ENCODE measurements around the gene FASTK.

- TF ChIP-seq POLR2AphosphoS5 (IDR thresholded peaks at IDR 0.05) = no peak
- TF ChIP-seq EP300 (IDR thresholded peaks at IDR 0.05) = no peak
- TF ChIP-seq, protein P1, sequence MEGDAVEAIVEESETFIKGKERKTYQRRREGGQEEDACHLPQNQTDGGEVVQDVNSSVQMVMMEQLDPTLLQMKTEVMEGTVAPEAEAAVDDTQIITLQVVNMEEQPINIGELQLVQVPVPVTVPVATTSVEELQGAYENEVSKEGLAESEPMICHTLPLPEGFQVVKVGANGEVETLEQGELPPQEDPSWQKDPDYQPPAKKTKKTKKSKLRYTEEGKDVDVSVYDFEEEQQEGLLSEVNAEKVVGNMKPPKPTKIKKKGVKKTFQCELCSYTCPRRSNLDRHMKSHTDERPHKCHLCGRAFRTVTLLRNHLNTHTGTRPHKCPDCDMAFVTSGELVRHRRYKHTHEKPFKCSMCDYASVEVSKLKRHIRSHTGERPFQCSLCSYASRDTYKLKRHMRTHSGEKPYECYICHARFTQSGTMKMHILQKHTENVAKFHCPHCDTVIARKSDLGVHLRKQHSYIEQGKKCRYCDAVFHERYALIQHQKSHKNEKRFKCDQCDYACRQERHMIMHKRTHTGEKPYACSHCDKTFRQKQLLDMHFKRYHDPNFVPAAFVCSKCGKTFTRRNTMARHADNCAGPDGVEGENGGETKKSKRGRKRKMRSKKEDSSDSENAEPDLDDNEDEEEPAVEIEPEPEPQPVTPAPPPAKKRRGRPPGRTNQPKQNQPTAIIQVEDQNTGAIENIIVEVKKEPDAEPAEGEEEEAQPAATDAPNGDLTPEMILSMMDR (IDR thresholded peaks at IDR 0.05) = no peak
- TF ChIP-seq POLR2A (IDR thresholded peaks at IDR 0.05) = no peak
These were observed 35.3 kb downstream of the FASTK start for GRCh38 chr7:151045262-151045661.
